Activated CD4-positive, CD25-positive, alpha-beta regulatory T cell treated with anti-CD3 and anti-CD28 coated beads, Interleukin-2, amount 50 U/mL, for 24 hours (primary cell): ENCODE results near the gene KCND3.

Experiments used
- ATAC-seq, 2 donors: fragments of 150-1000 bp; cut with Tn5 transposase; one replicate each; pipeline ENCODE4 v1.10.0; 2021; ENCODE audit warnings: mild to moderate bottlenecking in 1 of 2, moderate library complexity in 1 of 2

KCND3 gene

GRCh38 chr1:111737216-111738132, 252.0 kb downstream of the KCND3 start:
- no peak for ATAC-seq

GRCh38 chr1:111736548-111737215, 252.8 kb downstream of the KCND3 start:
- no peak for ATAC-seq

GRCh38 chr1:111735858-111736544, 253.5 kb downstream of the KCND3 start:
- ATAC-seq, result no peak

GRCh38 chr1:111735321-111735720, 254.1 kb downstream of the KCND3 start:
- ATAC-seq, result no peak

GRCh38 chr1:111734856-111735255, 254.6 kb downstream of the KCND3 start:
- no peak for ATAC-seq

- no peak for ATAC-seq
These were observed 255.0 kb downstream of the KCND3 start for GRCh38 chr1:111734426-111734825.

- ATAC-seq, result no peak
These were observed 255.5 kb downstream of the KCND3 start for GRCh38 chr1:111733992-111734341.

- no peak for ATAC-seq
These were observed 256.1 kb downstream of the KCND3 start for GRCh38 chr1:111733183-111733991.

- no peak for ATAC-seq
These were observed 256.8 kb downstream of the KCND3 start for GRCh38 chr1:111732718-111733117.

- no peak for ATAC-seq
These were observed 257.5 kb downstream of the KCND3 start for GRCh38 chr1:111731956-111732355.

GRCh38 chr1:111730706-111731105, 258.8 kb downstream of the KCND3 start:
- ATAC-seq, result no peak

GRCh38 chr1:111729946-111730681, 259.4 kb downstream of the KCND3 start:
- no peak for ATAC-seq

- no peak for ATAC-seq
These were observed 260.1 kb downstream of the KCND3 start for GRCh38 chr1:111729271-111729921.

- ATAC-seq, result no peak
These were observed 262.4 kb downstream of the KCND3 start for GRCh38 chr1:111727056-111727455.

GRCh38 chr1:111725192-111725591, 264.3 kb downstream of the KCND3 start:
- ATAC-seq, result no peak

- no peak for ATAC-seq
These were observed 265.6 kb downstream of the KCND3 start for GRCh38 chr1:111723871-111724270.

GRCh38 chr1:111723091-111723806, 266.2 kb downstream of the KCND3 start:
- ATAC-seq, result no peak

GRCh38 chr1:111720977-111721786, 268.3 kb downstream of the KCND3 start:
- peak in 1 of 2 donors; percentile 5 for ATAC-seq
